H1 (cell line): ENCODE measurements around the gene GFAP. TPM values are rescaled to one million over a fixed set of nuclear protein-coding genes. Genes with fewer than 3 reads are reported as not detected.

Experiments
- CTCF ChIA-PET: fragments of 300-600 bp; sonication (Branson Sonifier 250); formaldehyde crosslinking; loops from one replicate; lab custom pipeline; 2021; ENCODE audit not compliant: partially characterized antibody; lab: Charles Lee
- POLR2A ChIA-PET: fragments of 300-600 bp; sonication (Branson Sonifier 250); formaldehyde crosslinking; loops from one replicate; lab custom pipeline; 2021; ENCODE audit warnings: inconsistent platforms; ENCODE audit not compliant: partially characterized antibody; lab: Charles Lee
- DNase-seq, 2 experiments: peaks; one replicate each; pipeline versions ENCODE4 v3.0.0 to v3.0.0-alpha.2; 2010 to 2022; ENCODE audit warnings: low spot score in 2 of 2, low read depth in 1 of 2, mixed read lengths in 1 of 2
- FAIRE-seq: peaks from 2 replicates; lab custom pipeline; 2011; peaks lifted over from hg19 to GRCh38; lab: Jason Lieb, UNC
- H2AFZ ChIP-seq: 2 replicates; pipeline ENCODE4 v1.8.1; 2012; ENCODE audit warnings: low read length, inconsistent platforms
- H2AK5ac ChIP-seq: 2 replicates; pipeline ENCODE4 v1.6.1; 2013; ENCODE audit warnings: low read depth, low read length
- H2BK120ac ChIP-seq: replicated peaks from 2 replicates; pipeline ENCODE3; 2013; ENCODE audit warnings: low read depth, low read length, inconsistent platforms
- H2BK12ac ChIP-seq: 2 replicates; pipeline ENCODE4 v1.6.1; 2013; ENCODE audit warnings: low read depth, low read length
- H2BK15ac ChIP-seq: 2 replicates; pipeline ENCODE4 v1.6.1; 2013; ENCODE audit warnings: low read length
- H2BK20ac ChIP-seq: 2 replicates; pipeline ENCODE4 v1.6.1; 2013; ENCODE audit warnings: low read length
- H2BK5ac ChIP-seq: 2 replicates; pipeline ENCODE4 v1.6.1; 2013; ENCODE audit warnings: low read depth, low read length
- H3K14ac ChIP-seq: 2 replicates; pipeline ENCODE4 v1.6.1; 2013; ENCODE audit warnings: inconsistent platforms; ENCODE audit not compliant: insufficient read length
- H3K18ac ChIP-seq: 2 replicates; pipeline ENCODE4 v1.6.1; 2013; ENCODE audit warnings: low read length; ENCODE audit errors: extremely low read depth
- H3K23ac ChIP-seq: 2 replicates; pipeline ENCODE4 v1.6.1; 2013; ENCODE audit warnings: inconsistent platforms; ENCODE audit not compliant: insufficient read length
- H3K23me2 ChIP-seq: 2 replicates; pipeline ENCODE4 v1.6.1; 2013; ENCODE audit warnings: low read depth, low read length
- H3K27ac ChIP-seq: 2 replicates; pipeline ENCODE4 v1.6.1; 2011; ENCODE audit warnings: low read depth, low read length, inconsistent platforms
- H3K27me3 ChIP-seq, 4 experiments: replicated peaks in 1 of 4; 1 replicate in 1 of 4; 2 replicates in 3 of 4; pipeline versions ENCODE4 v1.6.1 to v1.8.1; 2011 to 2013; ENCODE audit warnings: low read length in 3 of 4, mild to moderate bottlenecking in 3 of 4, inconsistent platforms in 2 of 4, mixed read lengths in 2 of 4, moderate library complexity in 1 of 4; ENCODE audit not compliant: control insufficient read depth in 3 of 4, insufficient read depth in 3 of 4; ENCODE audit errors: extremely low read depth in 1 of 4
- H3K36me3 ChIP-seq, 4 experiments: 2 replicates each; pipeline versions ENCODE4 v1.6.1 to v1.8.1; 2011 to 2013; ENCODE audit warnings: mild to moderate bottlenecking in 4 of 4, low read length in 3 of 4, moderate library complexity in 2 of 4, control low read depth in 1 of 4, inconsistent platforms in 1 of 4; ENCODE audit not compliant: insufficient read depth in 4 of 4, control insufficient read depth in 2 of 4
- H3K4ac ChIP-seq: replicated peaks from 2 replicates; pipeline ENCODE3; 2013; ENCODE audit warnings: low read length, low read depth, mixed read lengths, inconsistent platforms; ENCODE audit not compliant: insufficient read length
- H3K4me1 ChIP-seq, 4 experiments: replicated peaks in 1 of 4; 1 replicate in 1 of 4; 2 replicates in 3 of 4; pipeline versions ENCODE4 v1.6.1 to v1.8.1; 2011 to 2013; ENCODE audit warnings: low read length in 3 of 4, inconsistent platforms in 2 of 4, mixed read lengths in 1 of 4; ENCODE audit not compliant: insufficient read depth in 4 of 4, control insufficient read depth in 3 of 4
- H3K4me2 ChIP-seq, 2 experiments: 2 replicates each; pipeline versions ENCODE4 v1.6.1 to v1.8.1; 2011 to 2013; ENCODE audit warnings: low read depth in 2 of 2, low read length in 2 of 2, control low read depth in 1 of 2, inconsistent platforms in 1 of 2, mild to moderate bottlenecking in 1 of 2; ENCODE audit not compliant: insufficient read depth in 1 of 2
- H3K4me3 ChIP-seq, 4 experiments: fragments of 200-600, 300-600 bp in 1 of 4; sonication (generic), shearing (Covaris generic), sonication (Bioruptor Twin) in 1 of 4; 2 replicates each; pipeline versions ENCODE4 v1.5.1 to v1.8.1; 2011 to 2016; ENCODE audit warnings: low read length in 4 of 4, low read depth in 3 of 4, control low read depth in 2 of 4, inconsistent platforms in 2 of 4, mild to moderate bottlenecking in 2 of 4, mixed read lengths in 1 of 4, moderate library complexity in 1 of 4; ENCODE audit not compliant: insufficient read depth in 2 of 4; ENCODE audit errors: extremely low read depth in 1 of 4
- H3K56ac ChIP-seq: replicated peaks from 2 replicates; pipeline ENCODE3; 2013; ENCODE audit warnings: low read depth, mild to moderate bottlenecking, mixed read lengths, low read length, inconsistent platforms; ENCODE audit not compliant: insufficient read length
- H3K79me1 ChIP-seq: 2 replicates; pipeline ENCODE4 v1.6.1; 2013; ENCODE audit warnings: low read depth, low read length, control low read depth
- H3K79me2 ChIP-seq, 2 experiments: 2 replicates each; pipeline versions ENCODE4 v1.6.1 to v1.8.1; 2012 to 2013; ENCODE audit warnings: low read length in 2 of 2, mild to moderate bottlenecking in 2 of 2, inconsistent platforms in 1 of 2; ENCODE audit not compliant: insufficient read depth in 2 of 2, control insufficient read depth in 1 of 2
- H3K9ac ChIP-seq, 4 experiments: replicated peaks in 1 of 4; 1 replicate in 1 of 4; 2 replicates in 3 of 4; pipeline versions ENCODE4 v1.6.1 to v1.8.1; 2011 to 2013; ENCODE audit warnings: low read depth in 3 of 4, low read length in 3 of 4, control low read depth in 2 of 4, mild to moderate bottlenecking in 2 of 4, moderate library complexity in 2 of 4, inconsistent platforms in 1 of 4; ENCODE audit errors: extremely low read depth in 1 of 4
- H3K9me3 ChIP-seq, 2 experiments: 2 replicates each; pipeline versions ENCODE4 v1.6.1 to v1.8.1; 2012 to 2013; ENCODE audit warnings: mild to moderate bottlenecking in 2 of 2, moderate library complexity in 2 of 2, control low read depth in 1 of 2, inconsistent platforms in 1 of 2, low read depth in 1 of 2, low read length in 1 of 2, mixed read lengths in 1 of 2; ENCODE audit not compliant: insufficient read depth in 2 of 2
- H4K20me1 ChIP-seq, 2 experiments: replicated peaks in 1 of 2; 2 replicates each; pipeline versions ENCODE3 to v1.8.1; 2011 to 2013; ENCODE audit warnings: inconsistent platforms in 2 of 2, low read length in 2 of 2, mild to moderate bottlenecking in 1 of 2; ENCODE audit not compliant: insufficient read depth in 2 of 2, control insufficient read depth in 1 of 2
- H4K5ac ChIP-seq: 2 replicates; pipeline ENCODE4 v1.6.1; 2013; ENCODE audit warnings: low read length, low read depth, mixed read lengths, inconsistent platforms; ENCODE audit not compliant: insufficient read length
- H4K8ac ChIP-seq: 2 replicates; pipeline ENCODE4 v1.8.0; 2013; ENCODE audit warnings: mild to moderate bottlenecking, moderate library complexity, low read length, inconsistent platforms; ENCODE audit not compliant: insufficient read depth; ENCODE audit errors: extremely low read depth
- H4K91ac ChIP-seq: replicated peaks from 2 replicates; pipeline ENCODE3; 2013; ENCODE audit warnings: low read length, mixed read lengths, inconsistent platforms; ENCODE audit not compliant: insufficient read length
- CBX8 ChIP-seq: fragments of 300-800, 300-1000 bp; sonication (generic); IDR thresholded peaks from 2 replicates; pipeline ENCODE4 v1.7.1; 2016; ENCODE audit warnings: low read depth, low read length, borderline replicate concordance
- CHD2 ChIP-seq: IDR thresholded peaks from 2 replicates; pipeline ENCODE4 v1.6.1; 2012; ENCODE audit warnings: low read length, improper control_type of control experiment
- EP300 ChIP-seq, 2 experiments: IDR thresholded peaks; 1 replicate in 1 of 2; 2 replicates in 1 of 2; pipeline ENCODE4 v1.6.1; 2011 to 2012; ENCODE audit warnings: low read depth in 2 of 2, low read length in 2 of 2, mild to moderate bottlenecking in 2 of 2, borderline replicate concordance in 1 of 2, inconsistent platforms in 1 of 2, moderate library complexity in 1 of 2
- GTF2F1 ChIP-seq: IDR thresholded peaks from 2 replicates; pipeline ENCODE4 v1.6.1; 2012; ENCODE audit warnings: low read depth, low read length, improper control_type of control experiment, borderline replicate concordance
- JUN ChIP-seq: IDR thresholded peaks from 2 replicates; pipeline ENCODE4 v1.6.1; 2011; ENCODE audit warnings: low read depth, mild to moderate bottlenecking, improper control_type of control experiment, low read length
- RBBP5 ChIP-seq: IDR thresholded peaks from 2 replicates; pipeline ENCODE4 v1.7.1; 2012; ENCODE audit warnings: low read depth, mild to moderate bottlenecking, inconsistent platforms, low read length, moderate library complexity, borderline replicate concordance
- RFX5 ChIP-seq: IDR thresholded peaks from 2 replicates; pipeline ENCODE4 v1.6.1; 2011; ENCODE audit warnings: low read depth, low read length, improper control_type of control experiment, borderline replicate concordance
- WGBS, 2 experiments: shearing (Covaris generic) in 1 of 2; methylation state at CpG; one replicate each; pipeline versions ENCODE4 v1.1.6 to v1.1.7; 2013 to 2015; ENCODE audit warnings: low lambda C conversion rate in 2 of 2, mixed read lengths in 2 of 2, inconsistent platforms in 1 of 2, low coverage in 1 of 2, missing lambda C conversion rate in 1 of 2; ENCODE audit not compliant: insufficient replicate concordance in 2 of 2, insufficient coverage in 1 of 2, insufficient read length in 1 of 2; ENCODE audit errors: extremely low coverage in 1 of 2, missing lambda C conversion rate in 1 of 2; 5-methylcytosine and 5-hydroxymethylcytosine counted together
- polyA plus RNA-seq, 7 experiments: library from polyadenylated mRNA; depleted of rRNA in 3 of 7; stranded (reverse) in 5 of 7; unstranded in 2 of 7; fragments of >200 nt in 5 of 7; fragments of 200-250 nt in 2 of 7; gene quantifications; 1 replicate in 5 of 7; 2 replicates in 1 of 7; 4 replicates in 1 of 7; pipeline versions ENCODE4 v1.2.1 to v1.2.3, GENCODE V29; 2011 to 2013; ENCODE audit warnings: missing spikeins in 2 of 7, mixed read lengths in 2 of 7
- total RNA-seq: library from RNA; stranded (reverse); fragmentation: NEBNext Ultra II Directional; extraction: Animal tissue kit (Norgen Biotek cat#: 25700); gene quantifications from 2 replicates; pipeline ENCODE4 v1.2.1, GENCODE V29; 2021
- TF ChIP-seq, protein P1 (sequence below): IDR thresholded peaks from 2 replicates; pipeline ENCODE4 v1.6.1; 2012; ENCODE audit warnings: inconsistent platforms

Gene GFAP
- total and polyA plus RNA-seq, 2 of the 8 experiments (the other 6 are each of a cell fraction or from before 2014, with no cell fraction given): 1.3 to 1.5 TPM

DNA sequence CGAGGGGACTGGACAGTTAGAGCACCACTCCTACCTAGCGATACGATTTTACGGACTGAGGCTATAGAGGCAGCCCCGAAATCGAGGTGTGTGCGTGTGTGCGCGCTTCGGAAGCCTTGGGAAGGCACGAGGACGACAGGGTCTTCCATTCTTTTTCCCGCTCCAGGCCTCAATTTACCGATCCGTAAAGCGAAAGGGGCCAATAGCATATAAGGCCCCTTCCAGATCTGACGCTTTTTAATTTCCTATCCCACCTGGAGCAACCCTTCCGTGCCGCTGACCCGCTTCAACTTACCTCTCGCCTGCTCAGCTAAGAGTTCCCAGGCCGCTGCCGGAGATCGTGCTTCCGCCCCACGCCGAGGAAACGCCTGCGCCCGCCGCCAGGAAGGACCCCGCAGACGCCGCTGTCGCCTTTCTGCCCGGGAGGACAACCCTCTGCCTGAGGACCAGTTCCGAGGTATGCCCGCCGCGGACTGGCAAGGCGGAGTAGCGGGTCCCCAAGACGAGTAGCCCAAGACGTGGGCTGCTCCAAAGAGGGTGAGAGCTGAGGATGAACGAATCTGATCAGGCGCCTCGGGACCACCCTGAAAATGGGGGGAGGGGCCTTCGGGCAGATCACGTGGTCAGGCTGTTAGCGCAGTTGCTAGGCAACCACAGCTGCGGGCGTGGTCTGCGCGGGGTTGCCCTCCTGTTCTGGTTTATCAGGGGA, 16.1 kb downstream of the GFAP start, which contains the start of gene EFTUD2:
Gene EFTUD2, minus strand, starts transcription at position 372 of the 709 bp plus-strand sequence. CDS start 4,924 bp downstream, outside the sequence.
- peak within 1 kb of the TSS; percentile 88 to 99 (median 98) for H3K9ac ChIP-seq
- H3K79me2 ChIP-seq: peaks cover 0 to 36% of the 10 kb centered on the region in 2 experiments; a peak in 3 of 4 replicates
- peak within 1 kb of the TSS; percentile 85 to 100 (median 96) for H3K4me3 ChIP-seq
- WGBS, 2 experiments: 0% methylated on average over 54 of the region's 54 CpGs; no CpG with 5 or more reads in 1 of the 2 experiments
- H2AFZ ChIP-seq: peak within 1 kb of the TSS; percentile 91
- 0 out of 2 replicates have a peak, but pooled peaks cover 2% of the 10 kb centered on the region for H3K79me1 ChIP-seq
- DNase-seq (peak; percentile 67 to 96), FAIRE-seq (no peak)
- H3K27ac ChIP-seq: peak within 1 kb of the TSS; percentile 100
- H2BK5ac ChIP-seq: peak within 1 kb of the TSS; percentile 100
- no peaks in the 10 kb centered on the region; a peak in 1 of 7 replicates for H3K27me3 ChIP-seq
- peaks cover 0 to 3% (median 1%) of the 10 kb centered on the region in 4 experiments; a peak in 1 of 7 replicates for H3K4me1 ChIP-seq
- peak within 1 kb of the TSS; percentile 94 for H3K4ac ChIP-seq
- H3K9me3 ChIP-seq: no peaks in the 10 kb centered on the region
- CTCF ChIA-PET: interaction anchor here (0.6 to 5.8 kb wide), 7 partner anchors 12 to 250 kb away, joined by 3 to 36 read pairs (median 3); no protein-coding TSS in a partner anchor
- H3K18ac ChIP-seq: peak within 1 kb of the TSS; percentile 100
- peak within 1 kb of the TSS; percentile 100; the same call in 1 of the 2 replicates for H4K8ac ChIP-seq
- H3K36me3 ChIP-seq: peaks cover 0 to 4% (median 3%) of the 10 kb centered on the region in 4 experiments; a peak in 3 of 8 replicates
- H3K56ac ChIP-seq: peak within 1 kb of the TSS; percentile 98
- peaks cover 0 to 3% of the 10 kb centered on the region in 2 experiments for H4K20me1 ChIP-seq
- H2BK12ac ChIP-seq: peak within 1 kb of the TSS; percentile 98; the same call in 1 of the 2 replicates
- no peak within 1 kb of the TSS for H2AK5ac ChIP-seq
- H4K91ac ChIP-seq: peak within 1 kb of the TSS; percentile 99
- H2BK120ac ChIP-seq: peak within 1 kb of the TSS; percentile 93
- peak within 1 kb of the TSS; percentile 84; the same call in 1 of the 2 replicates for H2BK15ac ChIP-seq
- H2BK20ac ChIP-seq: no peak within 1 kb of the TSS
- peak within 1 kb of the TSS; percentile 100 for H4K5ac ChIP-seq
- H3K23me2 ChIP-seq: peaks cover 4% of the 10 kb centered on the region; the same call in 1 of the 2 replicates
- peak within 1 kb of the TSS; percentile 88 to 97 for H3K4me2 ChIP-seq
- no peak within 1 kb of the TSS for H3K23ac ChIP-seq
- POLR2A ChIA-PET: interaction anchor here (0.7 to 3.5 kb wide), 26 partner anchors 7 to 262 kb away, joined by 3 to 23 read pairs (median 4); partner anchors contain the start of genes HEXIM1, HEXIM2 and HIGD1B
- no peak within 1 kb of the TSS for H3K14ac ChIP-seq
- peak; percentile 79 for TF ChIP-seq GTF2F1
- TF ChIP-seq, protein P1, sequence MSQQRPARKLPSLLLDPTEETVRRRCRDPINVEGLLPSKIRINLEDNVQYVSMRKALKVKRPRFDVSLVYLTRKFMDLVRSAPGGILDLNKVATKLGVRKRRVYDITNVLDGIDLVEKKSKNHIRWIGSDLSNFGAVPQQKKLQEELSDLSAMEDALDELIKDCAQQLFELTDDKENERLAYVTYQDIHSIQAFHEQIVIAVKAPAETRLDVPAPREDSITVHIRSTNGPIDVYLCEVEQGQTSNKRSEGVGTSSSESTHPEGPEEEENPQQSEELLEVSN: peak; percentile 73
- 0 out of 3 replicates have a peak, but pooled peaks of 1 of the 2 experiments have one; percentile 43 for TF ChIP-seq EP300 (IDR thresholded peaks at IDR 0.05; ENCODE audit: borderline replicate concordance in 1 of 2, low read depth in 2 of 2, low read length in 2 of 2)
- TF ChIP-seq RBBP5: peak; percentile 99
- TF ChIP-seq JUN: no peak
- no peak for TF ChIP-seq RFX5
- TF ChIP-seq CHD2: 0 out of 2 replicates have a peak, but pooled peaks have one; percentile 57
- no peak for TF ChIP-seq CBX8
